Left ventricle myocardium inferior (tissue), 1 donor: ENCODE results near the gene R3HCC1L. TPM values are rescaled to one million over a fixed set of nuclear protein-coding genes. Genes with fewer than 3 reads are reported as not detected.

Experiments used
- DNase-seq: peaks from one replicate; pipeline ENCODE4 v3.0.0-alpha.2; 2020
- H3K27ac ChIP-seq: fragments of 200-600 bp; replicated peaks from 2 replicates; pipeline ENCODE4 v1.8.0; 2021
- H3K27me3 ChIP-seq: fragments of 200-600 bp; 2 replicates; pipeline ENCODE4 v1.8.0; 2021; ENCODE audit warnings: low read depth
- H3K36me3 ChIP-seq: fragments of 200-600 bp; 2 replicates; pipeline ENCODE4 v1.8.0; 2021
- H3K4me1 ChIP-seq: fragments of 200-600 bp; 2 replicates; pipeline ENCODE4 v1.8.0; 2021
- H3K4me3 ChIP-seq: fragments of 200-600 bp; 2 replicates; pipeline ENCODE4 v1.8.0; 2021; ENCODE audit warnings: mild to moderate bottlenecking, moderate library complexity
- H3K9me3 ChIP-seq: fragments of 200-600 bp; replicated peaks from 2 replicates; pipeline ENCODE4 v1.8.0; 2021
- CTCF ChIP-seq: fragments of 200-600 bp; IDR thresholded peaks from 2 replicates; pipeline ENCODE4 v1.8.0; 2021; ENCODE audit warnings: antibody characterized with exemption, mild to moderate bottlenecking, borderline replicate concordance
- intact Hi-C: fragments of 100-400 bp; cut with micrococcal nuclease; formaldehyde crosslinking; loops from one replicate; pipeline ENCODE4 v1.11.0; 2022
- total RNA-seq: library from RNA; stranded (reverse); fragmentation: NEBNext Ultra II Directional; extraction: Animal tissue kit (Norgen Biotek cat#: 25700); gene quantifications from one replicate; pipeline ENCODE4 v1.2.1, GENCODE V29; 2021
- donor health status: DM: no; HTN: yes; CAD: no; lungs with severe emphysema.

R3HCC1L gene
- total RNA-seq, 1 donor from 2014 or later: 5.9 TPM

GRCh38 chr10:98256692-98257091 lies 122.2 kb downstream of the R3HCC1L start:
- intact Hi-C loops: no loop called here
- DNase-seq: no peak
- Histone ChIP-seq H3K27me3 (no peaks in the 10 kb centered on the region), H3K4me3 (no peak overlapping the region), H3K27ac (no peak overlapping the region), H3K9me3 (no peaks in the 10 kb centered on the region), H3K36me3 (no peaks in the 10 kb centered on the region), H3K4me1 (peaks cover 7% of the 10 kb centered on the region)
- no peak for TF ChIP-seq CTCF

GRCh38 chr10:98257198-98257597 lies 122.7 kb downstream of the R3HCC1L start:
- H3K4me1 ChIP-seq: peaks cover 7% of the 10 kb centered on the region
- no peak for TF ChIP-seq CTCF
- H3K4me3 ChIP-seq: no peak overlapping the region
- no peak for DNase-seq
- no peaks in the 10 kb centered on the region for H3K9me3 ChIP-seq
- H3K36me3 ChIP-seq: no peaks in the 10 kb centered on the region
- H3K27me3 ChIP-seq: no peaks in the 10 kb centered on the region
- intact Hi-C loops: no loop called here
- no peak overlapping the region for H3K27ac ChIP-seq

- H3K27ac ChIP-seq: no peak overlapping the region
- no peaks in the 10 kb centered on the region for H3K9me3 ChIP-seq
- no peaks in the 10 kb centered on the region for H3K27me3 ChIP-seq
- DNase-seq: no peak
- intact Hi-C loops: no loop called here
- no peak for TF ChIP-seq CTCF
- no peaks in the 10 kb centered on the region for H3K36me3 ChIP-seq
- H3K4me3 ChIP-seq: no peak overlapping the region
- peaks cover 10% of the 10 kb centered on the region for H3K4me1 ChIP-seq
Observed at GRCh38 chr10:98257961-98258360, 123.5 kb downstream of the R3HCC1L start.

- TF ChIP-seq CTCF: no peak
- Histone ChIP-seq H3K36me3 (no peaks in the 10 kb centered on the region), H3K4me1 (peaks cover 10% of the 10 kb centered on the region), H3K27me3 (no peaks in the 10 kb centered on the region), H3K4me3 (no peak overlapping the region), H3K27ac (no peak overlapping the region), H3K9me3 (no peaks in the 10 kb centered on the region)
- intact Hi-C loops: no loop called here
- DNase-seq: no peak
Observed at GRCh38 chr10:98258683-98259454, 124.4 kb downstream of the R3HCC1L start.

DNA sequence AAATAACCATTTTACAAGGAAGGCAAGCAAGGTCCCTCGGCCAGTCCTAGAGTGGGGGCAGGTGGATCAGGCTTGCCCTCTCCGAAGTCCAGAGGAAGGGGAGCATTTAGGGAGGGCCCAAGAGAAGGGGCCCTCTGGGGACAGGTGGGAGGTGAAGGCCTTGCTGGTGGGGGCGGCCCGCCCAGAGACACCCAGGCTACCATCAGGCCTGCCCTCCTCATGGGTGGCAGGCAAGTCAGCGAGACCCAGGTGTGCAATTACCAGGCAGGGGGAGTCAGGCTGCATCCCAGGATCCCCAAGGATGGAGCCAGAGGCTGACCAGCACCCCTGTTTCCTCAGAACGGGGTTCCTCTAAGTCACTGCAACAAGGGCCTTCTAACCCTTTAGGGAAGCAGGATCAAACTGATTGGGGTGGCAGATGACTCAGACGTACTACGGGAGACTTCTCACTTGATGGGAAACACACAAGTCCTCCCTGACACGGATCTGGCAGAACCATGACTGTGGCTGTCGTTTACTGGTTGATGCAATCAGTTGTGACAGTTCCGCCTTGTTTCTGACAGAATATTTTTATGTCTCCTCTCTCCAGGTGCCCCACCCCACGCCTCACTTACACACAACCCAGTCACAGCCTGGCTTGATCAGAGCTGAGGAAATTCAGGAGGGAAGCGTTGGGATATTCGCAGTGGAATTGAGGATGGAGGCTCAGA lies 125.3 kb downstream of the R3HCC1L start:
- Histone ChIP-seq H3K4me3 (no peak overlapping the region), H3K27me3 (no peaks in the 10 kb centered on the region), H3K36me3 (no peaks in the 10 kb centered on the region), H3K9me3 (no peaks in the 10 kb centered on the region), H3K4me1 (peaks cover 8% of the 10 kb centered on the region), H3K27ac (no peak overlapping the region)
- no peak for DNase-seq
- TF ChIP-seq CTCF: no peak
- intact Hi-C loops: no loop called here
